HG02938 (cell line): Measurements from ENCODE around the gene DPYSL5.
"Not testable (repeated sequence)": the region's sequence is repeated elsewhere in the genome, so short reads cannot be mapped to it uniquely, and the experiment has no call there.

ENCODE experiments used
- ATAC-seq: cut with Tn5 transposase; IDR thresholded peaks from one replicate; pipeline ENCODE4 v1.9.1; 2021; ENCODE audit warnings: mild to moderate bottlenecking, moderate library complexity; ENCODE audit not compliant: unreplicated experiment

DPYSL5 gene

GRCh38 chr2:26874514-26874913 is 26.6 kb downstream of the DPYSL5 start:
- no peak for ATAC-seq

- no peak for ATAC-seq
These were observed 27.2 kb downstream of the DPYSL5 start for GRCh38 chr2:26875065-26875634.

- ATAC-seq, result no peak
These were observed 27.9 kb downstream of the DPYSL5 start for GRCh38 chr2:26875808-26876207.

GRCh38 chr2:26876260-26876659 is 28.3 kb downstream of the DPYSL5 start:
- no peak for ATAC-seq

DNA sequence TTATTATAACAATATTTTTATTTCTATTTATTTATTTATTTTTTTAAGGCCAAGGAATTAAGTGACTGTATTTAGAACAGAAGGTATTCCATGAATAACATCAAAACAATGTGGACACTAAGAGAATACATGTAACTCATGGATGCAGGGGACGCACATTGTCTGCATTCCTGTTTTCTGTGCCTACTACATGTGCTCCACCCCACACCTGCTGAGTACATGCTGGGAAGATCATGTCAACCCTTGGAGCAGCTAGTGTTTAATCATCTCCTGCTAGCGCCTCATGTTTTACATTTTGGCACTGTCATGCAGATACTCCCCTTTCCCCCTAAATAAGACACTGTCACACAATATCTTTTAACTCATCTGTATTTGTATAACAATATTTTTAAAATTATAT is 29.3 kb downstream of the DPYSL5 start:
- no peak for ATAC-seq

DNA sequence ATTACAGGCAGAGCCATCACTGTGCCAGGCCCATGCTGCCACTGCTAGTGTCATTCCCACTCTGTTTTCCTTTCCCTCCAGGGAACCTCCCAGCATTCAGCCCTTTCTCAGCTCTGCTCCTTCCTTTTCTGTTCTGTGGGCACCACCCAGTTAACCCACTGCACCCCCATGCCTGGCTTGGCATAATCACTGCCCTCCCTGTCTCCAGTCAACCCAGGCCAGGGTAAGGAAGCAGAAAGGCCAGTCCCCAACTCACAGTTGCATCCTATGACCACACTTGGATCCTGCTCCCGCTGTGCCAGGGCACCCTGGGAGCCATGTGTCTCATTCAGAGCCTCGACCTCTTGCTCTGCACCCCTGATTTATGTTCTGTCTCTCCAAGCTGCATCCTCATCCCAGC is 32.2 kb downstream of the DPYSL5 start:
- ATAC-seq, result no peak

DNA sequence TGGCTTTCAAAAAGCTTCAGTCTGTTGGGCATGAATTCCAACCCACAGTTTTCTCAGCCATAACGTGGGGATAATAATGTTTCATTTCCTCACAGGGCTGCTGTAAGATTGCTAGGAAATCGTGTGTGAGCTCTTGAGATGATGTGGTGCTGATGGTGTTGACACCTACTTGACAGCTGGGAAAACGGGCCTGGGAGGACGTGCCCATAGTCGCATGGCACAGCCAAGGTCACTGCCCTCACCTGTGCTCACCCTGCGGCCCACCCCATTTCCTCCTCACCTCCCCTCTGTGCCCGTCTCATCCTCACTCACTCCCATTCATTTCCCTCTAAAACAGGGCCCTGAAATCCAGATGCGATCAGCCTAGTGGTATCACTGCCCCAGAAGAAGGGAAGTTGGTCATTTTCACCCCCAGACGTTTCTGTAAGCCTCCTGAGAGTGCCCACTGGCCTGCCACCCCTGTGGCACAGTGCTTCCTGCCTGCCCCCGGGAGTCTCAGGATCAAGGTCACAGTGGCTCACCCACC is 33.0 kb downstream of the DPYSL5 start:
- no peak for ATAC-seq

- not testable (repeated sequence) for ATAC-seq
These were observed 34.3 kb downstream of the DPYSL5 start for GRCh38 chr2:26882220-26882619.

GRCh38 chr2:26883956-26884355 is 36.0 kb downstream of the DPYSL5 start:
- ATAC-seq, result no peak

GRCh38 chr2:26884486-26884885 is 36.6 kb downstream of the DPYSL5 start:
- no peak for ATAC-seq

GRCh38 chr2:26885651-26886329 is 37.9 kb downstream of the DPYSL5 start:
- ATAC-seq, result no peak

DNA sequence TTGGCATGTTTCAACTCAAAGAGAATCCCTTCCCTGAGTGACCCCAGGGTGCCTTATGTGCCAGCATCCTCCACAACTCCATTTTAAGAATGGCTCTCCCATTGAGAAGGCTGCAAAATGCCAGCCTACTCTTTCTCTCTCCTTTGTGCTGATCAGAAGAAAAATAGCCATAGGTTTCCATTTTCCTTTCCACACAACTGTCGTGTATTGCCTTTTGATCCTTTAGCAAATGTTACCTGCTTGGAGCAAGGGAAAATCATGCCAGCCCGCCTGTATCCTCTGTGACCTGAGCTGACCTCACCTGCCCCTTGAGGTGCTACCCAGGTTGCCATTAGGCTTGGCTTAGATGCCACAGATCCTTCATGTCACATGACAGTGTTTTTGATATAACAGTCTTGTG is 38.8 kb downstream of the DPYSL5 start:
- no peak for ATAC-seq

GRCh38 chr2:26887151-26887550 is 39.2 kb downstream of the DPYSL5 start:
- no peak for ATAC-seq

- ATAC-seq, result no peak
These were observed 41.9 kb downstream of the DPYSL5 start for GRCh38 chr2:26889796-26890195.

- no peak for ATAC-seq
These were observed 42.5 kb downstream of the DPYSL5 start for GRCh38 chr2:26890341-26891000.

- ATAC-seq, result no peak
These were observed 44.2 kb downstream of the DPYSL5 start for GRCh38 chr2:26892133-26892532.

GRCh38 chr2:26892922-26893524 is 45.1 kb downstream of the DPYSL5 start:
- ATAC-seq, result no peak

GRCh38 chr2:26894136-26894535 is 46.2 kb downstream of the DPYSL5 start:
- ATAC-seq, result no peak

- ATAC-seq, result no peak
These were observed 50.0 kb downstream of the DPYSL5 start for GRCh38 chr2:26897807-26898479.

- no peak for ATAC-seq
These were observed 50.6 kb downstream of the DPYSL5 start for GRCh38 chr2:26898480-26899078.
